Caco-2 (cell line): Measurements from ENCODE around the gene MSRB1. TPM values are rescaled to one million over a fixed set of nuclear protein-coding genes. Genes with fewer than 3 reads are reported as not detected.

Source experiments
- BruUV-seq: library from RNA; stranded (reverse); fragments of 400-500 nt; replicated peaks from 2 replicates; lab custom pipeline; 2021; lab: Mats Ljungman, UMichigan
- CTCF ChIA-PET: fragments of 300-600 bp; sonication (Branson Sonifier 250); formaldehyde crosslinking; loops from one replicate; lab custom pipeline; 2022; ENCODE audit warnings: antibody characterized with exemption; lab: Charles Lee
- POLR2A ChIA-PET: fragments of 300-600 bp; sonication (Branson Sonifier 250); formaldehyde crosslinking; loops from one replicate; lab custom pipeline; 2022; ENCODE audit warnings: antibody characterized with exemption; lab: Charles Lee
- DNase-seq, 2 experiments: peaks; one replicate each; pipeline versions ENCODE4 v3.0.0 to v3.0.0-alpha.2; 2020 to 2022
- H3K27me3 ChIP-seq: replicated peaks from 2 replicates; pipeline ENCODE4 v1.6.0; 2011; ENCODE audit warnings: low read length; ENCODE audit not compliant: control insufficient read depth, insufficient read depth
- H3K36me3 ChIP-seq: 2 replicates; pipeline ENCODE4 v1.5.1; 2011; ENCODE audit warnings: low read length; ENCODE audit not compliant: control insufficient read depth, insufficient read depth
- H3K4me1 ChIP-seq: fragments of 250-450 bp; sonication (Bioruptor Pico); 2 replicates; pipeline ENCODE4 v1.5.1; 2020; ENCODE audit warnings: mild to moderate bottlenecking
- H3K4me3 ChIP-seq: 2 replicates; pipeline ENCODE4 v1.5.1; 2011; ENCODE audit warnings: low read depth, mild to moderate bottlenecking, control low read depth, low read length
- H3K9me3 ChIP-seq: fragments of 250-450 bp; sonication (Bioruptor Pico); 2 replicates; pipeline ENCODE4 v1.5.1; 2020; ENCODE audit warnings: mild to moderate bottlenecking, moderate library complexity
- H3K27ac Mint-ChIP-seq: one replicate; pipeline ENCODE4 v1.8.0; 2022; ENCODE audit warnings: mixed read lengths; ENCODE audit not compliant: unreplicated experiment
- H3K27me3 Mint-ChIP-seq: one replicate; pipeline ENCODE4 v1.8.0; 2022; ENCODE audit warnings: mixed read lengths; ENCODE audit not compliant: insufficient read depth, unreplicated experiment
- H3K36me3 Mint-ChIP-seq: one replicate; pipeline ENCODE4 v1.8.0; 2022; ENCODE audit warnings: mild to moderate bottlenecking, mixed read lengths; ENCODE audit not compliant: insufficient read depth, unreplicated experiment
- H3K4me1 Mint-ChIP-seq: one replicate; pipeline ENCODE4 v1.8.0; 2022; ENCODE audit warnings: low read depth, mixed read lengths; ENCODE audit not compliant: unreplicated experiment
- H3K4me3 Mint-ChIP-seq: one replicate; pipeline ENCODE4 v1.8.0; 2022; ENCODE audit warnings: mild to moderate bottlenecking, moderate library complexity, mixed read lengths; ENCODE audit not compliant: unreplicated experiment
- H3K9me3 Mint-ChIP-seq: one replicate; pipeline ENCODE4 v1.8.0; 2022; ENCODE audit warnings: mixed read lengths; ENCODE audit not compliant: unreplicated experiment
- intact Hi-C: fragments of 100-400 bp; cut with micrococcal nuclease; formaldehyde crosslinking; loops from one replicate; pipeline ENCODE4 v1.10.0; 2022; ENCODE audit not compliant: unreplicated experiment
- total RNA-seq: library from RNA; stranded (reverse); gene quantifications from 2 replicates; pipeline ENCODE4 v1.2.3, GENCODE V29; 2022
- TF ChIP-seq, protein P1 (sequence below), 2 experiments: fragments of 200-600 bp in 1 of 2; IDR thresholded peaks; 1 replicate in 1 of 2; 2 replicates in 1 of 2; pipeline versions ENCODE4 v1.5.1 to v1.8.0; 2011 to 2022; ENCODE audit warnings: antibody characterized with exemption in 1 of 2, control low read depth in 1 of 2, inconsistent platforms in 1 of 2, low read depth in 1 of 2, low read length in 1 of 2, mild to moderate bottlenecking in 1 of 2, moderate library complexity in 1 of 2; ENCODE audit not compliant: insufficient read depth in 1 of 2, severe bottlenecking in 1 of 2, unreplicated experiment in 1 of 2

MSRB1 gene
- total RNA-seq, 1 experiment from 2014 or later: 30.5 TPM

DNA sequence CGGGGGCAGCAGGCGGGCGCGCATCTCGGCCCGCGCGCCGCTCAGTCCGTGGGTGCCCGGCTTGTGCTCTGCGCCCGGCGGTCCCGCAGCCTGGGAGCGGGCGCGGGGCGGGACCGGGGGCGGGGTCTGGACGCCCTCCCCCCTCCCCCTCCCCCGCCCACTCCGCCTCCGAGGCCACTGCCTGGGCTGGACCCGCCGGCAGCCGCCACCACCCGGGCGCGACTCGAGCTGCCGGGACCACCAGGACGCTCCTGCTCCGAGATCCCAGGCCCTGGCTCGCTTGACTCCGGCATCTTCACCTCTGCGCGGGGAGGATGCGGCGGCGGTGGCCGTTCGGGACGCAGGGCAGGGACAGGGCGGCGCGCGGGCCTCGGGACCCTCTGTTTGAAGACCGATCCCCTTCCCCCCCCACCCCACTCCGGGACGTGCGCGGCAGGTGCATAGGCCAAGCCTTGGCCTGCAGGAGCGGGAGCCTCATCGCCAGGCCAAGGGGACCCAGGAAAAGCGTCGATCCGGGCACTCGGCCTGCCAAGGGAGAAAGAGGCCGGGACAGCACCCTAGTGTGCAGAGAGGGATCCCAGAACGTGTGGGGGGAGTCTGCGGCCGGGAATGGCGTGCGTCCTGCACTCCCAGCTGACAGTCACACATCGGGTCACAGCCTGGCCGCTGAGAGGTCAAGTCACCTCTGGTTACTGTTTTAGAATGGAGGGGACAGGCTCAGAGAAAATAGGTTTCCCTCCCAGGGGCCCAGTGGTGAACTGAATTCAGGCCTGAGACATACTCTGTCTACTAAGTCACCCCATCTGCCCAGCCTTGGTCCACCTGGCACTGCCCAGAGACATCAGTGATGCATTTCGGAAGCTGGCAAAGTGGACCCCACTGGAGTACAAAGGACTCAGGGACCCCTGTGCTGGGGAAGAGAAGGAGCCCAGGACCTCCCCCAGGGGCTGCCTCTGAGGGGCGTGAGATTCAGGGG lies 24.4 kb downstream of the MSRB1 start, which contains the start of gene HS3ST6:
Gene HS3ST6 (minus strand): TSS at position 65 of the 976 bp plus-strand sequence. CDS start 92 bp downstream, outside the sequence.
- ChIA-PET CTCF (no interaction called here), POLR2A (no interaction called here)
- intact Hi-C loops: no loop called here
- Mint-ChIP-seq H3K4me1 (no peaks in the 10 kb centered on the region), H3K9me3 (no peaks in the 10 kb centered on the region), H3K4me3 (no peak within 1 kb of the TSS), H3K27ac (no peak within 1 kb of the TSS), H3K27me3 (peaks cover 6% of the 10 kb centered on the region), H3K36me3 (no peaks in the 10 kb centered on the region)
- no peaks in the 10 kb centered on the region; the same call in none of the 2 replicates for H3K27me3 ChIP-seq
- H3K4me3 ChIP-seq: peak within 1 kb of the TSS; percentile 18; the same call in 1 of the 2 replicates
- no peaks in the 10 kb centered on the region for H3K36me3 ChIP-seq
- TF ChIP-seq, protein P1, sequence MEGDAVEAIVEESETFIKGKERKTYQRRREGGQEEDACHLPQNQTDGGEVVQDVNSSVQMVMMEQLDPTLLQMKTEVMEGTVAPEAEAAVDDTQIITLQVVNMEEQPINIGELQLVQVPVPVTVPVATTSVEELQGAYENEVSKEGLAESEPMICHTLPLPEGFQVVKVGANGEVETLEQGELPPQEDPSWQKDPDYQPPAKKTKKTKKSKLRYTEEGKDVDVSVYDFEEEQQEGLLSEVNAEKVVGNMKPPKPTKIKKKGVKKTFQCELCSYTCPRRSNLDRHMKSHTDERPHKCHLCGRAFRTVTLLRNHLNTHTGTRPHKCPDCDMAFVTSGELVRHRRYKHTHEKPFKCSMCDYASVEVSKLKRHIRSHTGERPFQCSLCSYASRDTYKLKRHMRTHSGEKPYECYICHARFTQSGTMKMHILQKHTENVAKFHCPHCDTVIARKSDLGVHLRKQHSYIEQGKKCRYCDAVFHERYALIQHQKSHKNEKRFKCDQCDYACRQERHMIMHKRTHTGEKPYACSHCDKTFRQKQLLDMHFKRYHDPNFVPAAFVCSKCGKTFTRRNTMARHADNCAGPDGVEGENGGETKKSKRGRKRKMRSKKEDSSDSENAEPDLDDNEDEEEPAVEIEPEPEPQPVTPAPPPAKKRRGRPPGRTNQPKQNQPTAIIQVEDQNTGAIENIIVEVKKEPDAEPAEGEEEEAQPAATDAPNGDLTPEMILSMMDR (IDR thresholded peaks at IDR 0.05; ENCODE audit: insufficient read depth in 1 of 2, low read depth in 1 of 2, low read length in 1 of 2, severe bottlenecking in 1 of 2, unreplicated experiment in 1 of 2): no peak
- peaks cover under 1% of the 10 kb centered on the region; the same call in 1 of the 2 replicates for H3K4me1 ChIP-seq
- no TSS peak for BruUV-seq
- H3K9me3 ChIP-seq: no peaks in the 10 kb centered on the region
- DNase-seq: no peak

DNA sequence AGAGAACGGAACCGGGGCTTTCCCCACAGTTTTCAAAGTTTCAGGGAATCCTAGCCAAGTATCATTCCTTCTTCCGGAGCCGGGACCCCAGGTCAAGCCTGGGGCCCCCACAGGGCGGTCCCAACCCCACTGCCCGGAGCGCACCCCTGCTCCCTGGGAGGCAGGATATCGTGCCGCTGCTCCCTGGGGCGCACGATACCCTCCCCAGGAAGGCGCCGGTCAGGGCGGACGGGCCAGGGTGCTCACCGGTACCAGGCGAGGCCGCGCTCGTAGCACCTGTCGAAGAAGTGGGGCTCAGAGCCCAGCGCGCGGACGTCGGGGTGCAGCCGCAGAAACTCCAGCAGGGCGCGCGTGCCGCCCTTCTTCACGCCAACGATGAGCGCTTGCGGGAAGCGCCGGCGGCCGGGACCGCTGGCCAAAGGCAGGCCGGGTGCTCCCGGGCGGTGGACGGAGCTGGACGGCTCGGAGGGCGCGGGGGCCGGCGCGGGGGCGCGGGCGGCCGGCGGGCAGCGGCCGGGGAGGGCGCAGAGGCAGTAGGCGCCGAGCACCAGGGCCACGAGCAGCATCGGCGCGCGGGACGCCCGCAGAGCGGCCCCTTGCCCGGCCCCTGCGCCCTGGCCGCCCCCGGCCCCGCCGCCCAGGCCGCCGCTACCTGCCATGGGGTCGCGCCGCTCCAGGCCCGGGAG lies 25.2 kb downstream of the MSRB1 start:
- no peak overlapping the region for H3K4me3 ChIP-seq
- Mint-ChIP-seq H3K27me3 (peaks cover 6% of the 10 kb centered on the region), H3K4me1 (no peaks in the 10 kb centered on the region), H3K4me3 (no peak overlapping the region), H3K36me3 (no peaks in the 10 kb centered on the region), H3K9me3 (no peaks in the 10 kb centered on the region), H3K27ac (no peak overlapping the region)
- no peaks in the 10 kb centered on the region for H3K9me3 ChIP-seq
- intact Hi-C loops: no loop called here
- no peaks in the 10 kb centered on the region for H3K4me1 ChIP-seq
- TF ChIP-seq, protein P1 (IDR thresholded peaks at IDR 0.05; ENCODE audit: insufficient read depth in 1 of 2, low read depth in 1 of 2, low read length in 1 of 2, severe bottlenecking in 1 of 2, unreplicated experiment in 1 of 2): no peak
- CTCF ChIA-PET: no interaction called here
- POLR2A ChIA-PET: no interaction called here
- no peak for DNase-seq
- no peaks in the 10 kb centered on the region; the same call in none of the 2 replicates for H3K27me3 ChIP-seq
- no TSS peak for BruUV-seq
- no peaks in the 10 kb centered on the region for H3K36me3 ChIP-seq

DNA sequence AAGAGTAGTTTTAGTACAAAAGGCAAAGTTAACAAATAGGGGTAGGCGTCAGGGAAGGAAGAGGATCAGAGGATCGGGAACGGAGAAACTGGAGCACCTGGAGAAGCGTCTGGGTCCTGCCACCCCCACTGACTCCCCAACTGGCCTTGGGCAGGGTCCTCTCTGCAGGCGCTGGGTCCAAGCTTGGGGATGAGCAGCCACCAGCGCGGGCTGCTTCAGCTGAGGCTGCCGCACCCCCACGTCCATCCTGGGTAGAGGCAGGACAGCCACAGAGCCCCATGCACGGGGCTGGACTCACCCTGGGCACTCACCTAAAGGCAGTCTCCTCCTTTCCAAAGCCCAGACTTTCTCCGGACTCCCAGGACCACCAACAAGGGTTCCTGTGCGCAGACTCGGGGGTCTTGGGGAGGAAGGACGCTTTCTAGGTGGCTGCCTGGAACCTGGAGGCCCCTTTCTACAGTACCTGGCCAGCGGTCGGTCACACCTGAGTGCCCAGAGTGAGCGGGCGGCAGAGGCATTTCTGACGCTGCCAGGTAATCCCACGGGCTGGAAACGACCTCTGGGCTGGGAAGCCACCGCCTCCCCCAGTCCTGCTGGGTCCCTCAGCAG lies 25.8 kb downstream of the MSRB1 start:
- Histone ChIP-seq H3K4me1 (no peaks in the 10 kb centered on the region), H3K36me3 (no peaks in the 10 kb centered on the region), H3K9me3 (no peaks in the 10 kb centered on the region), H3K4me3 (no peak overlapping the region), H3K27me3 (no peaks in the 10 kb centered on the region; the same call in none of the 2 replicates)
- Mint-ChIP-seq H3K9me3 (no peaks in the 10 kb centered on the region), H3K36me3 (no peaks in the 10 kb centered on the region), H3K27ac (no peak overlapping the region), H3K27me3 (peaks cover 6% of the 10 kb centered on the region), H3K4me3 (no peak overlapping the region), H3K4me1 (no peaks in the 10 kb centered on the region)
- intact Hi-C loops: no loop called here
- ChIA-PET POLR2A (no interaction called here), CTCF (no interaction called here)
- TF ChIP-seq, protein P1 (IDR thresholded peaks at IDR 0.05; ENCODE audit: insufficient read depth in 1 of 2, low read depth in 1 of 2, low read length in 1 of 2, severe bottlenecking in 1 of 2, unreplicated experiment in 1 of 2): no peak
- DNase-seq: no peak
- BruUV-seq: no TSS peak
